Upper lobe of left lung (tissue), 4 donors: ENCODE data around the gene KMT5B.

Experiments
- EP300 ChIP-seq, 4 donors: sonication (generic); formaldehyde crosslinking; IDR thresholded peaks; one replicate each; pipeline ENCODE4 v1.5.1; 2017; ENCODE audit warnings: antibody characterized with exemption in 4 of 4, control low read depth in 2 of 4
- POLR2A ChIP-seq, 4 donors: fragments of 450-650 bp; IDR thresholded peaks; one replicate each; pipeline ENCODE4 v1.5.1; 2016 to 2017; ENCODE audit warnings: antibody characterized with exemption in 4 of 4, mild to moderate bottlenecking in 2 of 4
- POLR2AphosphoS5 ChIP-seq, 2 donors: sonication (generic); formaldehyde crosslinking; IDR thresholded peaks; one replicate each; pipeline ENCODE4 v1.5.1; 2017; ENCODE audit warnings: antibody characterized with exemption in 2 of 2
- TF ChIP-seq, protein P1 (sequence below), 6 experiments: fragments of 450-650 bp in 4 of 6; fragments of 200-600 bp in 2 of 6; sonication (generic) in 2 of 6; IDR thresholded peaks; one replicate each; pipeline ENCODE4 v1.5.1; 2016 to 2019; ENCODE audit warnings: antibody characterized with exemption in 6 of 6

DNA sequence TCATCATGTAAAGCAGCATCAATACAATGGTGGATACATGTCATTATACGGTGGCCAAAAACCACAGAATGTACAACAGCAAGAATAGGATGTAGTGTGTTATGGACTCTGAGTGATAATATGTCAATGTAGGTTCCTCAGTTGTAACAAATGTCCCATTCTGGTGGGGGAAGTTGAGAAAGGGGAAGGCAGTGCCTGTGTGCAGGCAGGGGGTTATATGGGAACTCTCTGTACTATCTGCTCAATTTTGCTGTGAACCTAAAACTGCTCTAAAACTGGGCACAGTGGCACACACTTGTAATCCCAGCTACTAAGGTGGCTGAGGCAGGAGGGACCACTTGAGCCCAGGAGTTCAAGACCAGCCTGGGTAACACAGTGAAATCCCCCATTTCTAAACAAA lies 97.8 kb downstream of the KMT5B start:
- TF ChIP-seq POLR2A (IDR thresholded peaks at IDR 0.05) (peak in 1 of 4 donors; percentile 10), POLR2AphosphoS5 (IDR thresholded peaks at IDR 0.05) (no peak), EP300 (IDR thresholded peaks at IDR 0.05) (no peak)
- TF ChIP-seq, protein P1, sequence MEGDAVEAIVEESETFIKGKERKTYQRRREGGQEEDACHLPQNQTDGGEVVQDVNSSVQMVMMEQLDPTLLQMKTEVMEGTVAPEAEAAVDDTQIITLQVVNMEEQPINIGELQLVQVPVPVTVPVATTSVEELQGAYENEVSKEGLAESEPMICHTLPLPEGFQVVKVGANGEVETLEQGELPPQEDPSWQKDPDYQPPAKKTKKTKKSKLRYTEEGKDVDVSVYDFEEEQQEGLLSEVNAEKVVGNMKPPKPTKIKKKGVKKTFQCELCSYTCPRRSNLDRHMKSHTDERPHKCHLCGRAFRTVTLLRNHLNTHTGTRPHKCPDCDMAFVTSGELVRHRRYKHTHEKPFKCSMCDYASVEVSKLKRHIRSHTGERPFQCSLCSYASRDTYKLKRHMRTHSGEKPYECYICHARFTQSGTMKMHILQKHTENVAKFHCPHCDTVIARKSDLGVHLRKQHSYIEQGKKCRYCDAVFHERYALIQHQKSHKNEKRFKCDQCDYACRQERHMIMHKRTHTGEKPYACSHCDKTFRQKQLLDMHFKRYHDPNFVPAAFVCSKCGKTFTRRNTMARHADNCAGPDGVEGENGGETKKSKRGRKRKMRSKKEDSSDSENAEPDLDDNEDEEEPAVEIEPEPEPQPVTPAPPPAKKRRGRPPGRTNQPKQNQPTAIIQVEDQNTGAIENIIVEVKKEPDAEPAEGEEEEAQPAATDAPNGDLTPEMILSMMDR (IDR thresholded peaks at IDR 0.05): no peak
